HG03469 (cell line): ENCODE results near the gene PTPRM.

ENCODE experiments used
- ATAC-seq: cut with Tn5 transposase; IDR thresholded peaks from one replicate; pipeline ENCODE4 v1.9.1; 2021; ENCODE audit warnings: mild to moderate bottlenecking, moderate library complexity, moderate number of reproducible peaks; ENCODE audit not compliant: unreplicated experiment

PTPRM gene

DNA sequence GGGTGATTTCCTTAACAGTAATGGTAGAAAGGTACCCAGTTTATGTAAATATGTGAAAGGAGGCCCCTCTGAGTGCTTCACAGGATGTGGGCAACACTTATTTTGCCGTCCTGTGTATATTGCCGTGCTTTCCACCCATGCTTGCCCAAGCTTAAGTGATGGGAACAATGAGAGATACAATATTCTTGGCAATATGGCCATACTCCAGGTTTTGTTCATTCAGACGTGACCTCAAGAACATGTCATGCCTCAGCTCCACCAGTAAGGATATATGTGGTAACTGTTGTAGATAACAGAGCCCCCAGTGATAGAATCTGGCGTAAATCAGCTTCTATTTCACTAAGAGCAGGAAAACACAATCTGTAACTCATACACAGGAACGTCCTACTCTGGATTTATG is 318.7 kb downstream of the PTPRM start:
- no peak for ATAC-seq

DNA sequence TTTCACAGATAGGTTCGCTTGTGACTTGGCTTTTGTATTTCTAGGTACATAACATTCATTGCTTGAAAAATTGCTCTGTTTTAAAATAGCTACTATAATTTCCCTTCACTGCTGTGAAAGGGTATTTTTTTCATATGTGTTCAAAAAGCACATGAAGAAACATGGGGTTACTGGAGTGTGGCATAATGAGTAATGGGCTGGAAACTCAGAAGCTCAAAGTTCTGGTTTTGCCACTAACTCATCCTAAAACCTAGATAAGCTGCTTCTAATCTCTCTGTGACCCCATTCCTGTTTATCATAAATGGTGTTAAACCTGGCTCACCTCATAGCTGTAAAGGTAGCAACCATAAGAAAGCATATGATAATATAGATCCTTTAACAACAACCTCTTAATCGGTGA is 319.3 kb downstream of the PTPRM start:
- no peak for ATAC-seq

DNA sequence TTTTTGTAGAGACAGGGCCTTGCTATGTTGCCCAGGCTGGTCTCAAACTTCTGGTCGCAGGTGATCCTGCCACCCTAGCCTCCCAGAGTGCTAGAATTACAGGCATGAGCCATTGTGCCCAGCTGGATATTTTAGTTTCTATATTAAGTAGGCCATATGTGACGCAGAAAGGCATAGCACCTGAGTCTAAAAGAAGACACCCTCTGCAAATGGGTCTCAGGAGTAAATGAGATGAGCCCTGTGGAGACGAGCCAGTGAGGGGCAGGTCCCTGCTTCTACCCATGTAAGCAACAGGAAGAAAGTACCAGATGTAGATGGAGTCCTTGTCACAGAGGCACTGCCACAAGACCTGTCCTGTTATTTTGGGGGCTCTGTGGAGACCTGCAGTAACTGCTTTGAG is 322.4 kb downstream of the PTPRM start:
- no peak for ATAC-seq

DNA sequence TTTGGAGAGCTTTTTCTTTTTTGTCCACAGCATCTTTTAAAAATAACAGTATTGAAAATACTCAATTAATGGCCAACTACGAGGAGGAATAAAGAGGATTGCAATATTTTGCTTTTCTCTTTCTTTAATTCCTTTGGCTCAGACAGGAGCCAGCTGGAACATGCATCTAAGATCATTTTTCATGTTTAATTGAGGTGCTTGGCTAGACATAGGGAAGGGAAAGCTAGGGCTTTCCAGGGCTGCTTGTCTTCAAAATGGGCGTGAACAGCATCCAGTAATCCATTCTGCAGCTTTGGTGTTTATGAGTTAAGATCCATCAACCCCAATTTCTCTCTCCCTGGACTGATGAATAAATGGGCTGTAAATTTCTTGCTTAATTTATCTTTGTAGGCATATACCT is 323.0 kb downstream of the PTPRM start:
- ATAC-seq, result no peak

- no peak for ATAC-seq
Observed at GRCh38 chr18:7892556-7892955, 325.4 kb downstream of the PTPRM start.

DNA sequence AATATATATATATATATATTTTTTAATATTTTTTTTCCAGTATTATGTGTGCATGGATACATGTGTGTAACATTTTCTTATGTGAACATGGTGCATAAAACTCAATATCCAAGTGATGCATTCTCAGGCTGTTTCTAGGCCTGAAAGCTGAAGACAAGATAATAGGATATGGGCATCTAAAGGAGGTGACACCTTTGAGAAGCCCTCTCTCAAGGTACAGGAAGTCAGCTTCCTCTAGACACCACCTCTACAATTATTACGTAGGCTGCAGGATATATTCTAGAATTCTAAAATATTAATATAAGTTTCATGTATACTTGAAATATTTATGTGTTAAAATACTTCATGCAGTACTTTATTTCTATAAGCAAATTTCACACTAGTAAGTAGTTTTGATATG is 327.5 kb downstream of the PTPRM start:
- ATAC-seq, result no peak

- no peak for ATAC-seq
Observed at GRCh38 chr18:7895346-7895745, 328.2 kb downstream of the PTPRM start.

DNA sequence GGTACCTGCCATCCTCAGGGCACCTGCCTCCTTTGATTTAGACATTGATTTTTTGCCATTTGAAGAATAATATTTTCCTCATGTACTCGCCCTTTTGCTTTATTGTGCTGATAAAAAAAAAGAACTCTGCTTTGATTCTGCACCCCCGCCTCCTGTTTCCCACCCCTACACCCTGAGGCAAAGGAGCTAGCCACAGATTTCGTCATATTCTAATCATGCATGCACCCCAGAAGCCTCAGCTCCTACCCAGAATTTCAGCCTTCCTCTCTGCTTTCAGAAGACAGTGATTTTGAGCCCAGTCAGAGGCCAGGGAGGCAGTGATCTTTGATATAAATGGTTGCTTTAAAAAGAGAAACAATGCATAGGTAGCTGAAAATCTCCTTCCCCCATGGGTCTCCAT is 329.0 kb downstream of the PTPRM start:
- ATAC-seq, result no peak

DNA sequence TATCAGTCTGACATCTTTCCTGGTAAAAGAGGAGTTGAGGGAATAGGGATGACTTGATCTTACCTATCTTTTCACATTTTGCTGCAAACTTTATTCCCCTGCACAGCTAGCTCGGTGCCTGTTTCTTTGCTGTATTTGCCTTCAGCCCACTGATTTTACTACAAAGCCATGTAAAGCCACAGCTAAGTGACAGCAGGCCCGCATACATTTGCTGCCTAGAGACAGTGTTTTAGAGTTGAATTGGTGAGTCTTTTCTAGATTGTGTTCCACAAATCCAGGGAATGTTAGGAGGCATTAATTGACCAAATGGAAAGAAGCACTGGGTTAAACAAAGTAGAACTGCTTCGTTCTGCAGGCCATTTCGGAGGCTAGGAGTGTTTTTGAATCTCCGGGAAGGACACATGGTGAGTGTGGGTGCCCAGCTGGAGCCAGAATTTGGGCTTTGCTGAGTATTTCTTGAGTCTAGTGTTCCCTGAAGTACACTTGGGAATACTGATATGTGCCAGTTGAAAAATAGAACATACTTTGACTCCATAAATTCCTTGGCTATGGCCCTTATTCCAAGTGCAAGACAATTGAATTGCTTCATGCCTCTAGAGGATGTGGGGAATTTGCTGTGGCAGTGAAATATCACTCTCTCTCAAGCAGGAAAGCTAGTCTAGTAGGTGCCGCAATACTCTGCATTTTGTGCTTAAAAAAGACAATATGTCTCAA is 329.8 kb downstream of the PTPRM start:
- no peak for ATAC-seq

DNA sequence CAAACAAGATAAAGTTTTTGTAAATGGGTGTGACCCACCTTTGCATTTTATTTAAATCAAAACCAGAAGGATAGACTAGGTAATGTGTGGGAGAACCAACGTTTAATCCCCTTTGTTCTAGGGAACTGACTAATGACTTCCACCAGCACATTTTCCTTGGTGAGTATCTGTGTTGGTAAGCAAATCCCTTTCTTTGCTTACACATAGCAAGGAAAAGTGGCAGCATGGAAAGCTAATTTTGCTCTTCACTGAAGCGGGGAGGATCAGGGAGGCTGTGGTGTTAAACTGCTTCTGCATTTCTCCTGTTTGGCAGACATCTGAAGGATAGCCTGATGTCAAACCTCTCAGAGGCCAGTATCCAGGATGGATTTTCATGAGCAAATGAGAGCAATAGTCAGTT is 331.1 kb downstream of the PTPRM start:
- no peak for ATAC-seq

GRCh38 chr18:7899078-7899477 is 332.0 kb downstream of the PTPRM start:
- no peak for ATAC-seq

GRCh38 chr18:7900091-7900490 is 333.0 kb downstream of the PTPRM start:
- no peak for ATAC-seq

DNA sequence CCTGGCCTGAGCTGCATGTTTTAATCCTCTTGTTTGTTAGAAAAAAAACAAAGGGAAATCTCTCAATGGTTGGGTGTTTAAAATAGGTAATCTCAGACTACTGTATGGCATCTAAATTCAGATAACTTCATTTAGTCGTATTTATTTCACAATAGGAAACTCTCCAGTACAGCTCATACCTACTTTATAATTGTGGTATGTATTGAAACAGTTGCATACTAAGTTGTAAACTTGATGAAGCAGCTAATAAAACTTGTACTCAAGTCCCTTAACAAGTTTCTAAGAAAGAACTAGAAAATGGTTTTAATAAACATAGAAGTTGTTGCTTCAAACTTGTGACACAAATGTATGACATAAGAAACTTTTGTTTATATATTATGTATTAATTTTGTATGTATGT is 334.5 kb downstream of the PTPRM start:
- no peak for ATAC-seq

- no peak for ATAC-seq
Observed at GRCh38 chr18:7902399-7902839, 335.3 kb downstream of the PTPRM start.

DNA sequence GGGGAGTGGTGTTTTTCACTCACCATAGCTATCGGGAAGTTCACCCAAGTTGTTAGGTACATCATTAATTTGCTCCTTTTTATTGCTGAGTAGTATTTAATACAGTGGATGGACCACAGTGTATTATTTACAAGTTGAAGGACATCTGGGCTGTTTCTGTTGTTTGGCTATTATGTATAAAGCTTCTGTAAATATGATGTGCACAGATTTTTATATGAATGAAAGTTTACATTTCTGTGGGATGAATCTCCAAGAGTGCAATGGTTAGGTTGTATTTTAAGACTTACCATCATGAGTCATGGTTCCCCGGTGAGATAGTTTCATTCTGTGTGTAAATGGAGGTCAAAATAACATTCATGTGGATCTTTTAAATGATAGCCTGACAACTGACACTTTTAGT is 337.4 kb downstream of the PTPRM start:
- ATAC-seq, result no peak

DNA sequence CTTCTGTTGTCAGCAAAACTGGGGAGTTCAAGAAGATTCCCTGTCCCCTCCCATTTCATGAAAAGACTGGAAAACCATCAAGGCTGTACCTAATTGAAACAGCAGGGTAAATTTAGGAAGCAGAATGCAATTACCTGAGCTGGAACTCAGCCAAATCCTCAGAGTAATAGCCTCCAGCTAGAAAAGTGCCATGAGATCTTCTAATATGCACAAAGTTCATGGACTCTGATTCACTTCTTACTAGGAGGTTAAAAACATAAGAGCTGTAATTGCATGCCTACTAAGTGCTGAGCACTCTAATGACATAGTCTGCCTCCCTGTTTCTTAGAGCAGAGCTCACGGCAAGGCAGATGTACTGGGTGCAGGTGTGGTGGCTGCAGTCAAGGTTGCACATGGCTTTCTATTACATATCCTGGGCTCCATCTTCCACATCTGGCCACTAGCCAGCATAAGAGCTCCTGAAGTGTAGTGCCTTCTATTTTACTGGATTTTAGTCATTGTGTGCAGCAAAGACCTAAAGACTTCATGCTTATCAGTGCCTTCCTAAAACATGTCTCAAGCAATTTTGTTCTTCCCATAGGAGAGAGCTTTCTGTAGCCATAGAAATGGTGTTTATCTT is 341.7 kb downstream of the PTPRM start:
- ATAC-seq, result no peak

- no peak for ATAC-seq
Observed at GRCh38 chr18:7914834-7915670, 347.9 kb downstream of the PTPRM start.

DNA sequence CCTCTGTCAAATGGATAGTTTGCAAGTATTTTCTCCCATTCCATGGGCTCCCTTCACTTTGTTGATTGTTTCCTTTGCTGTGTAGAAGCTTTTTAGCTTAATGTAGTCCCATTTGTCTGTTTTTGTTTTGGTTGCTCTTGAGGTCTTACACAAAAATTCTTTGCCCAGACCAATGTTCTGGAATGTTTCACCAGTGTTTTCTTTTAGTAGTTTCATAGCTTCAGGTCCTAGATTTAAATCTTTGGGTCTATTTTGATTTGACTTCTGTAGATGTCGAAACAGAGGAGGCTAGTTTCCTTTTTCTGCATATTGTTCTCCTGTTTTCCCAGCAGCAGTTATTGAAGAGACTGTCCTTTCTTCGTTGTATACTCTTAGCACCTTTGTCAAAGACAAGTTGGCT is 351.6 kb downstream of the PTPRM start:
- no peak for ATAC-seq

DNA sequence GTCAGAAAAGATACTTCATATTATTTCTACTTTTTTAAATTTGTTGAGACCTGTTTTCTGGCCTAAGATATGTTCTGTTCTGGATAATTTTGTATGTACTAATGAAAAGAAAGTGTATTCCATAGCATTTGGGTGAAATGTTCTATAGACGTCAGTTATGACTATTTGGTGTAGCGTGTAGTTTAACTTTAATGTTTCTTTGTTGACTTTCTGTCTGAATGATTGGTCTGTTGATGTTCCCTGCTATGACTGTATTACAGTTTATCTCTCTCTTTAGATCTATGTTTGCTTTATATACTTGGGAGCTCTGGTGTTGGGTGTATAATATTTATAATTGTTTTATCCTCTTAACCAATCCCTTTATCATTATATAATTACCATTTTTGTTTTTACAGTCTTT is 352.4 kb downstream of the PTPRM start:
- no peak for ATAC-seq

DNA sequence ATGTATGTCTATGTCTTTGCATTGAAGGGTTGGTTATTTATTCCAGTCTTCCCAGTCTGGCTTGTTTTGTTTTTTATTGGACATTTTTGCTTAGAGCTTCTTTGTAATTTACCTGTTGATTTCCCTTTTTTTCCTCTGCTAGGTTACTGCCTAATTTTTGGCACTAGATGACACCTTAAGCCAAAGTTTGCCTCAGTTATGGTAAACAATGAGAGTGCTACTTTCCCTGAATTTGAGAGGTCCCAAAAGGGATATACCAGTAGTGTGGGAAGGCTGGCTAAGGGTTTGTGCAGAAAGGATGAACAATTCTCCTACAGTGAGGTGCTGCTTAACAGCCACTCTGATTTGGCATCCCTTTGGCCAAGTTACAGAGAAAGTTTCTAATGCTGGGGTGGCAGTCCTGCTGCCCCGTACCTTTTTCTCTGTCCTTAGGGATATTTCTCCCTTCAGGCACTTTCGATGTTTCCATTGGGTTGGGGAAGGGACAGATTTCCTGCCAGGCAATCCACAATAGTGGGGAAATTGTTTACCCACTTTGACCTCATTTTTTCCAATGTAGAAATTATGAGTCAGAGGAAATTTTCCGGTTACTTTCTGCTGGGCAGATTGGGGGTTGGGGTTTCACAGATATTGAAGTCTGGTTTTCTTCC is 354.9 kb downstream of the PTPRM start:
- no peak for ATAC-seq

DNA sequence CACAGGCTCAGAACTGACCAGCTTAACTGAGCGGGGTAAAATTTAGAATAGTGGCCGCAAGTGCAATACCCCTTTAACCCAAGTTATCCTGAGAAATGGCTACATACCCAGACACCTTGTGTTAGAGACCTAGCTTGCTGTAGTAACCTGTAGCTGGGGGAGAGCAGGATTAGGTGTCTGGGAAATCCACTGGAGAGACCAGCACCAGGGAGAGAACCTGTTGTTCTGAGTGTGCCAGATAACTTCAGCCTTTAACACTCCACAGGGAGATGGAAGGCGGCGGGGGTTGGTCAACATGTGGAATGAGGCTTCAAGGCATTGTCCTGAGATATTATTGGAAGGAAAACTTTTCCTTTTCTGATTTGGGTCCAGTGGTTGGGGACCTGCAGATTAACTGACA is 356.0 kb downstream of the PTPRM start:
- ATAC-seq, result no peak
